IMR-90 (cell line): ENCODE measurements around the gene IQSEC3. TPM values are rescaled to one million over a fixed set of nuclear protein-coding genes. Genes with fewer than 3 reads are reported as not detected.
A peak's percentile ranks its signal among the peaks of the same experiment; 100 is the strongest.

Source experiments
- ATAC-seq: fragments of 200-7000 bp; cut with Tn5 transposase; 2 replicates; pipeline ENCODE4 v1.9.1; 2020; ENCODE audit warnings: low read depth, mild to moderate bottlenecking, moderate library complexity
- BruUV-seq: library from RNA; stranded (reverse); fragments of 400-500 nt; replicated peaks from 2 replicates; lab custom pipeline; 2021; lab: Mats Ljungman, UMichigan
- CTCF ChIA-PET: fragments of 300-600 bp; formaldehyde crosslinking; extraction: SDS; loops from one replicate; lab custom pipeline; 2021; ENCODE audit warnings: antibody characterized with exemption; lab: Yijun Ruan, JAX
- POLR2A ChIA-PET: fragments of 300-600 bp; sonication (Branson Sonifier 250); formaldehyde crosslinking; loops from one replicate; lab custom pipeline; 2022; ENCODE audit warnings: antibody characterized with exemption; ENCODE audit not compliant: unreplicated experiment; lab: Charles Lee
- DNase-seq: peaks from one replicate; pipeline ENCODE4 v3.0.0; 2013
- H2AFZ ChIP-seq: replicated peaks from 2 replicates; pipeline ENCODE3; 2013; ENCODE audit warnings: low read length, mild to moderate bottlenecking; ENCODE audit not compliant: poor library complexity
- H2AK5ac ChIP-seq: 2 replicates; pipeline ENCODE4 v1.6.1; 2013; ENCODE audit warnings: low read depth, low read length, inconsistent platforms
- H2AK9ac ChIP-seq: replicated peaks from 2 replicates; pipeline ENCODE3; 2013; ENCODE audit warnings: mild to moderate bottlenecking, low read depth, low read length, moderate library complexity; ENCODE audit not compliant: poor library complexity
- H2BK120ac ChIP-seq: 2 replicates; pipeline ENCODE4 v1.6.1; 2013; ENCODE audit warnings: low read depth, low read length, inconsistent platforms
- H2BK15ac ChIP-seq: 3 replicates; pipeline ENCODE4 v1.6.1; 2013; ENCODE audit warnings: low read depth, low read length, inconsistent platforms
- H2BK20ac ChIP-seq: 2 replicates; pipeline ENCODE4 v1.6.1; 2013; ENCODE audit warnings: low read depth, mild to moderate bottlenecking, inconsistent platforms, low read length, moderate library complexity
- H2BK5ac ChIP-seq: 2 replicates; pipeline ENCODE4 v1.6.1; 2013; ENCODE audit warnings: mild to moderate bottlenecking, low read depth, low read length, inconsistent platforms; ENCODE audit not compliant: poor library complexity, severe bottlenecking
- H3K14ac ChIP-seq: replicated peaks from 2 replicates; pipeline ENCODE4 v1.6.1; 2013; ENCODE audit warnings: low read depth, low read length, inconsistent platforms
- H3K18ac ChIP-seq: 2 replicates; pipeline ENCODE4 v1.6.1; 2013; ENCODE audit warnings: low read depth, low read length, control low read depth
- H3K23ac ChIP-seq: 2 replicates; pipeline ENCODE4 v1.6.1; 2013; ENCODE audit warnings: low read depth, low read length, inconsistent platforms
- H3K27ac ChIP-seq: 2 replicates; pipeline ENCODE4 v1.5.1; 2013; ENCODE audit warnings: mild to moderate bottlenecking, control low read depth, low read length; ENCODE audit not compliant: insufficient read depth
- H3K27me3 ChIP-seq: 2 replicates; pipeline ENCODE4 v1.6.1; 2013; ENCODE audit warnings: low read length; ENCODE audit not compliant: control insufficient read depth, insufficient read depth
- H3K36me3 ChIP-seq: 2 replicates; pipeline ENCODE4 v1.6.1; 2013; ENCODE audit warnings: low read length, mixed read lengths; ENCODE audit not compliant: control insufficient read depth, insufficient read depth
- H3K4ac ChIP-seq: 2 replicates; pipeline ENCODE4 v1.6.1; 2013; ENCODE audit warnings: low read depth, low read length, inconsistent platforms
- H3K4me1 ChIP-seq: 2 replicates; pipeline ENCODE4 v1.6.1; 2013; ENCODE audit warnings: low read length, mixed read lengths; ENCODE audit not compliant: control insufficient read depth, insufficient read depth
- H3K4me2 ChIP-seq: 2 replicates; pipeline ENCODE4 v1.6.1; 2013; ENCODE audit warnings: low read depth, mild to moderate bottlenecking, control low read depth, low read length, moderate library complexity
- H3K4me3 ChIP-seq: 2 replicates; pipeline ENCODE4 v1.5.1; 2013; ENCODE audit warnings: low read depth, mild to moderate bottlenecking, control low read depth, low read length, moderate library complexity; ENCODE audit not compliant: insufficient read depth
- H3K56ac ChIP-seq: 2 replicates; pipeline ENCODE4 v1.6.1; 2013; ENCODE audit warnings: low read length, inconsistent platforms; ENCODE audit not compliant: insufficient read depth; ENCODE audit errors: extremely low read depth
- H3K79me1 ChIP-seq, 2 experiments: 2 replicates each; pipeline ENCODE4 v1.6.1; 2013; ENCODE audit warnings: low read length in 2 of 2, inconsistent platforms in 1 of 2, low read depth in 1 of 2
- H3K9ac ChIP-seq: 2 replicates; pipeline ENCODE4 v1.6.1; 2013; ENCODE audit warnings: low read depth, low read length, control low read depth
- H3K9me1 ChIP-seq: 2 replicates; pipeline ENCODE4 v1.6.1; 2013; ENCODE audit warnings: low read length, inconsistent platforms; ENCODE audit not compliant: insufficient read depth
- H3K9me3 ChIP-seq: 2 replicates; pipeline ENCODE4 v1.6.1; 2013; ENCODE audit warnings: low read length; ENCODE audit not compliant: control insufficient read depth, insufficient read depth
- H4K20me1 ChIP-seq: 2 replicates; pipeline ENCODE4 v1.6.1; 2013; ENCODE audit warnings: low read length, inconsistent platforms; ENCODE audit not compliant: insufficient read depth
- H4K5ac ChIP-seq: 2 replicates; pipeline ENCODE4 v1.6.1; 2013; ENCODE audit warnings: mild to moderate bottlenecking, low read depth, low read length, control low read depth
- H4K8ac ChIP-seq, 2 experiments: 2 replicates each; pipeline ENCODE4 v1.6.1; 2013; ENCODE audit warnings: low read depth in 2 of 2, low read length in 2 of 2, control low read depth in 1 of 2, inconsistent platforms in 1 of 2
- H4K91ac ChIP-seq: 2 replicates; pipeline ENCODE4 v1.6.1; 2013; ENCODE audit warnings: low read depth, low read length, inconsistent platforms; ENCODE audit not compliant: insufficient read depth
- FOS ChIP-seq: fragments of 150-350 bp; IDR thresholded peaks from 2 replicates; pipeline ENCODE4 v1.6.1; 2016; ENCODE audit warnings: low read depth, low read length
- RFX5 ChIP-seq: IDR thresholded peaks from 2 replicates; pipeline ENCODE4 v1.8.0; 2012; ENCODE audit warnings: low read depth, mild to moderate bottlenecking, low read length, moderate library complexity
- WGBS, 2 experiments: methylation state at CpG; one replicate each; pipeline versions ENCODE4 v1.1.5 to v1.1.7; 2013; ENCODE audit warnings: missing lambda C conversion rate in 2 of 2; ENCODE audit not compliant: insufficient read length in 1 of 2; ENCODE audit errors: extremely low coverage in 2 of 2; 5-methylcytosine and 5-hydroxymethylcytosine counted together
- dilution Hi-C: fragments of 300-500 bp; cut with HindIII; formaldehyde crosslinking; loops from one replicate; pipeline ENCODE4 v1.14.3; 2018; ENCODE audit warnings: low sequenced_read_pairs; ENCODE audit not compliant: unreplicated experiment
- in situ Hi-C: fragments of 300-500 bp; cut with MboI; formaldehyde crosslinking; loops from 3 replicates; pipeline ENCODE4 v1.14.3; 2019; ENCODE audit warnings: low sequenced_read_pairs, inconsistent platforms, mixed read lengths
- intact Hi-C: fragments of 100-400 bp; cut with micrococcal nuclease; formaldehyde crosslinking; loops from 2 replicates; pipeline ENCODE4 v1.10.0; 2022
- polyA plus RNA-seq, 3 experiments: library from polyadenylated mRNA; depleted of rRNA; stranded (reverse); fragments of >200 nt; gene quantifications; 2 replicates each; pipeline ENCODE4 v1.2.3, GENCODE V29; 2012; ENCODE audit warnings: low replicate concordance in 1 of 3
- total RNA-seq: library from RNA; depleted of rRNA; stranded (reverse); fragments of >200 nt; gene quantifications from 2 replicates; pipeline ENCODE4 v1.2.3, GENCODE V29; 2012
- TF ChIP-seq, protein P1 (sequence below): fragments of 150-350 bp; IDR thresholded peaks from 2 replicates; pipeline ENCODE4 v1.6.1; 2017; ENCODE audit warnings: mild to moderate bottlenecking, antibody characterized with exemption, low read length, low read depth

Gene IQSEC3
- total and polyA plus RNA-seq, 2 of the 4 experiments (the other 2 are of a cell fraction), result 0.10 TPM; not detected in 1

DNA sequence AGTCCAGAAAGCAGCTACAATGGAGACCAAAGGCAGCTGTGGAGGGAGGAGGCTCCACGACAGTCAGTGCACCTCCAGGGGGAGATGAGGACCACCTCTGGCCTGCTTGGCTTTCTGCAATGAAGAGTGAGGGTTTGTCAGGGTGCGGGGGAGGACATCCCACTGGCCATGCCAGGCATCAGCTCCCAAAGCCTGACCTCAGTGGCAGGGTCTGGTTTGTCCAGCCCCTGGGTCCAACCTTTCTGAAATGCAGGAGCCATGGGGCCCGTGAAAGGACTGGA lies 112.2 kb downstream of the IQSEC3 start:
- Histone ChIP-seq H3K14ac (no peak overlapping the region), H3K27ac (no peak overlapping the region), H3K4me2 (no peak overlapping the region), H2BK5ac (no peak overlapping the region), H4K8ac (no peak overlapping the region), H2AK9ac (peak overlapping the region; percentile 29), H3K9ac (no peak overlapping the region), H3K23ac (no peak overlapping the region), H4K20me1 (no peaks in the 10 kb centered on the region), H3K4ac (peak overlapping the region; percentile 45), H2BK20ac (peak overlapping the region; percentile 43; the same call in 1 of the 2 replicates), H3K4me3 (no peak overlapping the region), H3K18ac (no peak overlapping the region), H4K91ac (peak overlapping the region; percentile 20; the same call in 1 of the 2 replicates), H3K9me1 (peaks cover 32% of the 10 kb centered on the region), H2AK5ac (peak overlapping the region; percentile 65), H3K4me1 (peaks cover 29% of the 10 kb centered on the region), H3K56ac (no peak overlapping the region), H2AFZ (peak overlapping the region; percentile 39), H2BK15ac (peak overlapping the region; percentile 36; the same call in 1 of the 3 replicates), H2BK120ac (peak overlapping the region; percentile 8; the same call in 1 of the 2 replicates), H3K36me3 (no peaks in the 10 kb centered on the region), H3K27me3 (no peaks in the 10 kb centered on the region), H3K79me1 (peaks cover 0 to 7% of the 10 kb centered on the region in 2 experiments; a peak in 1 of 4 replicates), H4K5ac (no peak overlapping the region), H3K9me3 (no peaks in the 10 kb centered on the region)
- ATAC-seq (no peak), DNase-seq (no peak)
- intact Hi-C loops, result no loop called here
- POLR2A ChIA-PET, result no interaction called here
- in situ Hi-C loops, result no loop called here
- dilution Hi-C loops, result no loop called here
- no CpG with 5 or more reads among the region's 3 CpGs for WGBS, 2 experiments
- TF ChIP-seq, protein P1, sequence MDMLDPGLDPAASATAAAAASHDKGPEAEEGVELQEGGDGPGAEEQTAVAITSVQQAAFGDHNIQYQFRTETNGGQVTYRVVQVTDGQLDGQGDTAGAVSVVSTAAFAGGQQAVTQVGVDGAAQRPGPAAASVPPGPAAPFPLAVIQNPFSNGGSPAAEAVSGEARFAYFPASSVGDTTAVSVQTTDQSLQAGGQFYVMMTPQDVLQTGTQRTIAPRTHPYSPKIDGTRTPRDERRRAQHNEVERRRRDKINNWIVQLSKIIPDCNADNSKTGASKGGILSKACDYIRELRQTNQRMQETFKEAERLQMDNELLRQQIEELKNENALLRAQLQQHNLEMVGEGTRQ, result no peak
- TF ChIP-seq RFX5 (no peak), FOS (no peak)
- CTCF ChIA-PET, result no interaction called here
- BruUV-seq, result no TSS peak
